Measurements from ENCODE around the gene PXDN.

Gene PXDN

DNA sequence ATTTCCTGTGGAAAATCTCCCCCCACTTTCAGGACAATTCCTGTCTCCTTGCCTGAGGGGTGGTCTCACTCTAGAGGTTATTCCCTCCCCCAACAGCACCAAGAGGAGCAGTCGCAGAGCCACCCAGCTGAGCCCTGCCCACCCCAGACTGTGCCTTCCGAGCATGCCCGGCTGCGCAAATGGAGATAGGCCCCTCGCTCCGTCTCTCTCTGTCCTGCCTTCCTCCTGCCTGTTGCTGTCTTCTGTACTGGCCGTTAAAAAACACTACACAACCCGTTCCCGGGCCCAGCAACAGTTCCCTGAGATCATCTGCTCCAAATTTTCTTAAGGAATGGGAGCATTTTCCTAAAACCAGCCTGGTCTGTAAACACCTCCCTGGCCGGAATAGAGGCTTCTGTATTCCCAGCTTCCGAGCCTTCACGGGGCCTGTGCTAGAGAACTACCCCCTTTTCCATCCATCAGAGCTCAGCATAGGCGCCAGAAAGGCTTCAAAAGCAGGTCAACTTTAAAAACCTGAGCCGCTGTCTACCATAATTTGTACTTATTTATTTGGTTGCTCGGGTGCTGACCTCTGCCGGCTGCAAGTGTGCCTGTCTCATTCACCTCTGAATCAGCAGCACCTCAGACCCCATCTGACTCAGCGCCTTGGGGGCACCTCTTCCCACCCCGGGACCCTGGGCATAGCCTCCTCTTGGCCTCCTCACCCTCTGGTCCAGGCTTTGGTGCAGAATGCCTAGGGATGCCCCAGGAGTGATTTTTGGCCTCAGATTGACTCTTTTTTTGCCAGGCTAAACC is 159.4 kb downstream of the PXDN start:
- no peak overlapping the region for H4K8ac ChIP-seq (ENCODE audit: low read depth, low read length)
- H3K56ac ChIP-seq (ENCODE audit: low read length) = no peak overlapping the region
- H2BK5ac ChIP-seq (ENCODE audit: low read length) = no peak overlapping the region
- no peak overlapping the region for H2AK5ac ChIP-seq (ENCODE audit: low read length)
- DNase-seq = no peak
- H3K9ac ChIP-seq (ENCODE audit: low read length) = no peak overlapping the region
- H3K27me3 ChIP-seq (ENCODE audit: insufficient read depth, low read length, poor library complexity) = no peaks in the 10 kb centered on the region
- no peaks in the 10 kb centered on the region for H3K36me3 ChIP-seq (ENCODE audit: control insufficient read depth, insufficient read depth, low read length)
- peaks cover 6% of the 10 kb centered on the region for H3K4me1 ChIP-seq (ENCODE audit: control insufficient read depth, low read depth, low read length)
- no peak overlapping the region for H3K4ac ChIP-seq (ENCODE audit: low read depth, low read length)
- no peaks in the 10 kb centered on the region for H3K79me2 ChIP-seq (ENCODE audit: control insufficient read depth, insufficient read depth, low read length)
- no CpG with 5 or more reads among the region's 18 CpGs for WGBS (ENCODE audit: extremely low coverage, insufficient coverage, low lambda C conversion rate)
- no peak overlapping the region for H3K4me3 ChIP-seq (ENCODE audit: low read length)
- H2BK120ac ChIP-seq (ENCODE audit: low read depth, low read length) = no peak overlapping the region
- no peak overlapping the region for H4K5ac ChIP-seq (ENCODE audit: low read length)
- H3K79me1 ChIP-seq (ENCODE audit: low read length) = no peaks in the 10 kb centered on the region
- no peak overlapping the region for H3K23ac ChIP-seq (ENCODE audit: low read length)
- no peak overlapping the region for H2BK15ac ChIP-seq (replicated peaks; ENCODE audit: low read depth)
- H3K4me2 ChIP-seq (ENCODE audit: low read length) = no peak overlapping the region
- no peak overlapping the region for H3K27ac ChIP-seq (ENCODE audit: low read depth, low read length)
- H3K18ac ChIP-seq (ENCODE audit: low read length) = no peak overlapping the region

DNA sequence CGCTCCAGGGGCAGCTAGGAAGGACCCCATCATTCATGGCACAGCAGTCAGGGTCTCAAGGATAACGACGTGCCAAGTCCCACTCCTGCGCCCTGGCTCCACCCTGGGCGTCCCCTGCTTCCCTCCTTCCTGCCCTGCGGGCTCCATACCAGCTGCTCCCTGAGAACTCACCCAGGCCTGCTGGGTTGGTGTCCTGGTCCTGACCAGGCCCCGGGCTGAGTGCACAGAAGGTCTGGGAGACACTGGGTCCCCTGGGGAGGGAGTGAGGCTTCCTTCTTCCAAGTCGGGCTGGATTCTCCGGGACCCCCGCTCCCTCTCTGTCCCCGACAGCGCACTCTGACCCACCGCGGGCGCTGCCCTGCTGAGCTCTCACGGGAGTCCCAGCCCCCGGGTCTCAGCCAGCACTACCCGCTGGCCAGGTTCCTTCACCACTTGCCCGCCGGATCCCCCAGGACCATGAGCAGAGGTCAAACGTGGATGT is 160.2 kb downstream of the PXDN start:
- Histone ChIP-seq H2BK120ac (ENCODE audit: low read depth, low read length) (no peak overlapping the region), H3K79me2 (ENCODE audit: control insufficient read depth, insufficient read depth, low read length) (no peaks in the 10 kb centered on the region), H3K4me3 (ENCODE audit: low read length) (no peak overlapping the region), H3K56ac (ENCODE audit: low read length) (no peak overlapping the region), H3K27me3 (ENCODE audit: insufficient read depth, low read length, poor library complexity) (no peaks in the 10 kb centered on the region), H2BK5ac (ENCODE audit: low read length) (no peak overlapping the region), H3K79me1 (ENCODE audit: low read length) (no peaks in the 10 kb centered on the region), H3K4me2 (ENCODE audit: low read length) (no peak overlapping the region), H3K36me3 (ENCODE audit: control insufficient read depth, insufficient read depth, low read length) (no peaks in the 10 kb centered on the region), H2AK5ac (ENCODE audit: low read length) (no peak overlapping the region), H3K4me1 (ENCODE audit: control insufficient read depth, low read depth, low read length) (peaks cover 6% of the 10 kb centered on the region), H3K27ac (ENCODE audit: low read depth, low read length) (no peak overlapping the region), H3K4ac (ENCODE audit: low read depth, low read length) (no peak overlapping the region), H3K18ac (ENCODE audit: low read length) (no peak overlapping the region), H2BK15ac (replicated peaks; ENCODE audit: low read depth) (no peak overlapping the region), H3K9ac (ENCODE audit: low read length) (no peak overlapping the region), H4K8ac (ENCODE audit: low read depth, low read length) (no peak overlapping the region), H3K23ac (ENCODE audit: low read length) (no peak overlapping the region), H4K5ac (ENCODE audit: low read length) (no peak overlapping the region)
- DNase-seq = no peak
- WGBS (ENCODE audit: extremely low coverage, insufficient coverage, low lambda C conversion rate) = no CpG with 5 or more reads among the region's 21 CpGs

DNA sequence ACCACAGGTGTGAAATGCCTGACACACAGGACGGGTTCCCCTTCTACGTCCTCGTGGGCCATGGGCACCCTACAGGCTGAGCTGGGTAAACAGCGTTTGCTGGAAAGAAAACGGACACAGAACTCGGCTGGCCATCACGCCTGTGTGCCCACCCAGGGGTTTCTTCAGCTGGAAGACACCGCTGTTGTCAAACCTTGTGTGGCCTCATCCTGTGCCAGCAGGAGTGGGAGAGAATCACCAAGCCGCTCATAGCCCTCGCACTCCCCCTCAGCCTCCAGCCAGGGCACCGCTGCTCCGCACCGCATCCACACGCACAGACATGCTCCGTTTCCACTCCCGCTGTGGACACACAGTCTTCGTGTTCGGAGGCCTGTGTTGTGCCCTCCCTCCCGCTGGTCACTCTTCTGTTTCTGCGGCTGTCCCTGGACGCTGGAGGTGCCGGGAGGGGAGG is 161.4 kb downstream of the PXDN start:
- Histone ChIP-seq H2BK5ac (ENCODE audit: low read length) (no peak overlapping the region), H2AK5ac (ENCODE audit: low read length) (no peak overlapping the region), H3K18ac (ENCODE audit: low read length) (no peak overlapping the region), H3K4ac (ENCODE audit: low read depth, low read length) (no peak overlapping the region), H3K4me3 (ENCODE audit: low read length) (no peak overlapping the region), H2BK15ac (replicated peaks; ENCODE audit: low read depth) (no peak overlapping the region), H3K27ac (ENCODE audit: low read depth, low read length) (no peak overlapping the region), H3K36me3 (ENCODE audit: control insufficient read depth, insufficient read depth, low read length) (no peaks in the 10 kb centered on the region), H3K23ac (ENCODE audit: low read length) (no peak overlapping the region), H3K9ac (ENCODE audit: low read length) (no peak overlapping the region), H3K56ac (ENCODE audit: low read length) (peak overlapping the region; percentile 29), H3K79me2 (ENCODE audit: control insufficient read depth, insufficient read depth, low read length) (no peaks in the 10 kb centered on the region), H3K27me3 (ENCODE audit: insufficient read depth, low read length, poor library complexity) (no peaks in the 10 kb centered on the region), H4K5ac (ENCODE audit: low read length) (no peak overlapping the region), H3K79me1 (ENCODE audit: low read length) (no peaks in the 10 kb centered on the region), H3K4me2 (ENCODE audit: low read length) (no peak overlapping the region), H2BK120ac (ENCODE audit: low read depth, low read length) (no peak overlapping the region), H3K4me1 (ENCODE audit: control insufficient read depth, low read depth, low read length) (peaks cover 6% of the 10 kb centered on the region), H4K8ac (ENCODE audit: low read depth, low read length) (no peak overlapping the region)
- no CpG with 5 or more reads among the region's 22 CpGs for WGBS (ENCODE audit: extremely low coverage, insufficient coverage, low lambda C conversion rate)
- DNase-seq = peak; percentile 40

DNA sequence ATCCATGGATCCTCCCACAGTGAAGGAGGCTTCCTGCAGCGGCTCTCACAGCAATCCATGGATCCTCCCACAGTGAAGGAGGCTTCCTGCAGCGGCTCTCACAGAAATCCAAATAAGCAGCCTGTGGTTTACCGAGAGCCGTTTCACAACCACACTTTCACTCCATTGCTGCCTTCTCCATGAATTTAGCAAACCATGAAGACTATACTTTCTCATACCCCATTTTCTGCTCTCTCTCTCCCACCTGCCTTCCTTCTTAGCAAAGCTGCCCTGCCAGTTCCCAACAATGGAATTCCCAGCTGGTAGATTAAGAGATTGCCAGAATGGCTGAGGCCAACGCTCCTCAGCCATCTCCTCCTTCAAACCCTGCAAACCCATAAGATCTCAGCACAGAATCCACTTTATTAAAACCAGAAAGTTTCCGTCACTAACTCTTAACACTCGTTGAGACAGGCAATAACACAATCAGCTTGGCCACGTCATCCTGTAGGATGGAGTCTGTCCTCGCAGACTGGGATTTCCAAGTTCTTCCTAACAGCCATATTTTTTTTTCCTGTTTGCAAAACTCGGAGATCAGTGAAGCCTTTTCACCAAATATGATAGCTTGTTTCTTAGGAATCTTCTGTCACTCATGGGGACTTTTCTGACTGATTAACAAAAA is 162.2 kb downstream of the PXDN start:
- Histone ChIP-seq H3K9ac (ENCODE audit: low read length) (no peak overlapping the region), H4K5ac (ENCODE audit: low read length) (no peak overlapping the region), H3K4ac (ENCODE audit: low read depth, low read length) (no peak overlapping the region), H4K8ac (ENCODE audit: low read depth, low read length) (no peak overlapping the region), H3K4me3 (ENCODE audit: low read length) (no peak overlapping the region), H2BK15ac (replicated peaks; ENCODE audit: low read depth) (no peak overlapping the region), H2AK5ac (ENCODE audit: low read length) (no peak overlapping the region), H3K79me2 (ENCODE audit: control insufficient read depth, insufficient read depth, low read length) (no peaks in the 10 kb centered on the region), H2BK5ac (ENCODE audit: low read length) (no peak overlapping the region), H3K79me1 (ENCODE audit: low read length) (no peaks in the 10 kb centered on the region), H3K4me2 (ENCODE audit: low read length) (no peak overlapping the region), H3K4me1 (ENCODE audit: control insufficient read depth, low read depth, low read length) (peaks cover 6% of the 10 kb centered on the region), H3K36me3 (ENCODE audit: control insufficient read depth, insufficient read depth, low read length) (no peaks in the 10 kb centered on the region), H3K18ac (ENCODE audit: low read length) (no peak overlapping the region), H3K56ac (ENCODE audit: low read length) (no peak overlapping the region), H3K23ac (ENCODE audit: low read length) (no peak overlapping the region), H3K27ac (ENCODE audit: low read depth, low read length) (no peak overlapping the region), H2BK120ac (ENCODE audit: low read depth, low read length) (no peak overlapping the region), H3K27me3 (ENCODE audit: insufficient read depth, low read length, poor library complexity) (no peaks in the 10 kb centered on the region)
- no CpG with 5 or more reads among the region's 10 CpGs for WGBS (ENCODE audit: extremely low coverage, insufficient coverage, low lambda C conversion rate)
- DNase-seq = peak; percentile 61

All from mesendoderm (in vitro differentiated cells).